AG04450 (cell line): ENCODE data around the gene FRK. TPM values are rescaled to one million over a fixed set of nuclear protein-coding genes. Genes with fewer than 3 reads are reported as not detected.

Experiments
- CTCF ChIA-PET: fragments of 300-600, 350-600 bp; formaldehyde crosslinking; extraction: SDS; loops from one replicate; lab custom pipeline; 2022; ENCODE audit warnings: antibody characterized with exemption, inconsistent platforms; lab: Charles Lee
- POLR2A ChIA-PET: fragments of 350-600 bp; formaldehyde crosslinking; extraction: SDS; loops from one replicate; lab custom pipeline; 2021; ENCODE audit warnings: antibody characterized with exemption, inconsistent platforms; lab: Yijun Ruan, JAX
- DNase-seq: peaks from one replicate; pipeline ENCODE4 v3.0.0-alpha.2; 2011; ENCODE audit warnings: low read depth, low spot score
- H3K27ac ChIP-seq: one replicate; pipeline ENCODE4 v1.5.1; 2012; ENCODE audit warnings: low read depth, low read length, control low read depth
- H3K27me3 ChIP-seq: one replicate; pipeline ENCODE4 v1.6.0; 2012; ENCODE audit warnings: low read length; ENCODE audit not compliant: control insufficient read depth, insufficient read depth
- H3K4me3 ChIP-seq: 2 replicates; pipeline ENCODE4 v1.5.1; 2011; ENCODE audit warnings: mild to moderate bottlenecking, low read depth, low read length, control low read depth
- H3K9me3 ChIP-seq: 2 replicates; pipeline ENCODE4 v1.5.1; 2012; ENCODE audit warnings: low read length; ENCODE audit not compliant: control insufficient read depth, insufficient read depth
- polyA plus RNA-seq: library from polyadenylated mRNA; depleted of rRNA; stranded (reverse); fragments of >200 nt; gene quantifications from 2 replicates; pipeline ENCODE4 v1.2.3, GENCODE V29; 2011
- TF ChIP-seq, protein P1 (sequence below): IDR thresholded peaks from 2 replicates; pipeline ENCODE4 v1.5.1; 2011; ENCODE audit warnings: low read depth, low read length, control low read depth, inconsistent platforms

Gene FRK
- polyA plus RNA-seq, 1 experiment: 0.43 TPM

- TF ChIP-seq, protein P1, sequence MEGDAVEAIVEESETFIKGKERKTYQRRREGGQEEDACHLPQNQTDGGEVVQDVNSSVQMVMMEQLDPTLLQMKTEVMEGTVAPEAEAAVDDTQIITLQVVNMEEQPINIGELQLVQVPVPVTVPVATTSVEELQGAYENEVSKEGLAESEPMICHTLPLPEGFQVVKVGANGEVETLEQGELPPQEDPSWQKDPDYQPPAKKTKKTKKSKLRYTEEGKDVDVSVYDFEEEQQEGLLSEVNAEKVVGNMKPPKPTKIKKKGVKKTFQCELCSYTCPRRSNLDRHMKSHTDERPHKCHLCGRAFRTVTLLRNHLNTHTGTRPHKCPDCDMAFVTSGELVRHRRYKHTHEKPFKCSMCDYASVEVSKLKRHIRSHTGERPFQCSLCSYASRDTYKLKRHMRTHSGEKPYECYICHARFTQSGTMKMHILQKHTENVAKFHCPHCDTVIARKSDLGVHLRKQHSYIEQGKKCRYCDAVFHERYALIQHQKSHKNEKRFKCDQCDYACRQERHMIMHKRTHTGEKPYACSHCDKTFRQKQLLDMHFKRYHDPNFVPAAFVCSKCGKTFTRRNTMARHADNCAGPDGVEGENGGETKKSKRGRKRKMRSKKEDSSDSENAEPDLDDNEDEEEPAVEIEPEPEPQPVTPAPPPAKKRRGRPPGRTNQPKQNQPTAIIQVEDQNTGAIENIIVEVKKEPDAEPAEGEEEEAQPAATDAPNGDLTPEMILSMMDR: no peak
- no peaks in the 10 kb centered on the region for H3K27me3 ChIP-seq
- H3K9me3 ChIP-seq: no peaks in the 10 kb centered on the region
- no peak overlapping the region for H3K4me3 ChIP-seq
- no peak overlapping the region for H3K27ac ChIP-seq
- ChIA-PET POLR2A (no interaction called here), CTCF (no interaction called here)
- DNase-seq: no peak
Observed at GRCh38 chr6:115982453-115982852, 78.2 kb downstream of the FRK start.

- POLR2A ChIA-PET: no interaction called here
- CTCF ChIA-PET: no interaction called here
- Histone ChIP-seq H3K4me3 (no peak overlapping the region), H3K27ac (no peak overlapping the region), H3K27me3 (no peaks in the 10 kb centered on the region), H3K9me3 (no peaks in the 10 kb centered on the region)
- no peak for DNase-seq
- TF ChIP-seq, protein P1: no peak
Observed at GRCh38 chr6:115977220-115977619, 83.5 kb downstream of the FRK start.

DNA sequence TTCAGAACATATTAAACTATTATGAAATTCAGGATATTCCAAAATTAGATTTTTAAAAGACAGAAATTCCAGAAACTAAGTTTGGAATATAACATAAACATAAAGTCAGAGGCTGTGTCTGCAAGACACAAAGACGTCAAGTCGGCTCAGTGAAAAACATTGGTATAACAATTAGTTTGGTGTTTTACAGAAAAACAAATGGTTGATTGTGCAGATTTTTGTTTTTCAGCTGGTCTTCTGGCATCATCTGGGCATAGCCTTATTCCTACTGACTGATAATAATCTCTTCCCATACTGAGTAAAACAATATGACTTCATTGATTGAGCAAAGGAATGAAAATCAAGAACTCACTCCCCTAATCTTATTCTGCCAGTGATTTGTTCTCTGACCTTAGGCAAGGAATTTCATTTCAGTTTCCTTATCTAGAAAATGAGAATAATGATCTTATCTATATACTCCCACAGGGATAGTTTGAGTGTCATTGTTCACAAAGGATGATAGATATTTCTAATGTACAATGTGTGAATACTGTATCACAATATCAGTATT is 84.3 kb downstream of the FRK start:
- H3K9me3 ChIP-seq: no peaks in the 10 kb centered on the region
- H3K4me3 ChIP-seq: no peak overlapping the region
- ChIA-PET CTCF (no interaction called here), POLR2A (no interaction called here)
- H3K27ac ChIP-seq: no peak overlapping the region
- DNase-seq: no peak
- H3K27me3 ChIP-seq: no peaks in the 10 kb centered on the region
- TF ChIP-seq, protein P1: no peak

GRCh38 chr6:115972679-115973078 is 88.0 kb downstream of the FRK start:
- no peak for DNase-seq
- Histone ChIP-seq H3K27me3 (no peaks in the 10 kb centered on the region), H3K9me3 (no peaks in the 10 kb centered on the region), H3K4me3 (no peak overlapping the region), H3K27ac (no peak overlapping the region)
- TF ChIP-seq, protein P1: no peak
- ChIA-PET POLR2A (no interaction called here), CTCF (no interaction called here)

GRCh38 chr6:115971785-115972184 is 88.9 kb downstream of the FRK start:
- POLR2A ChIA-PET: interaction anchor here (0.7 kb wide), 1 partner anchor 16 kb away, joined by 3 read pairs; no protein-coding TSS in a partner anchor
- TF ChIP-seq, protein P1: no peak

More at GRCh38 chr6:115971785-115972184, 88.9 kb downstream of the FRK start:
- no peaks in the 10 kb centered on the region for H3K9me3 ChIP-seq
- no peak overlapping the region for H3K27ac ChIP-seq
- H3K4me3 ChIP-seq: no peak overlapping the region
- CTCF ChIA-PET: no interaction called here
- DNase-seq: no peak
- H3K27me3 ChIP-seq: no peaks in the 10 kb centered on the region
